HG03066 (cell line): ENCODE data around the gene SMIM17.
A peak's percentile ranks its signal among the peaks of the same experiment; 100 is the strongest.

Experiments
- ATAC-seq: cut with Tn5 transposase; IDR thresholded peaks from one replicate; pipeline ENCODE4 v1.9.1; 2021; ENCODE audit warnings: low read depth; ENCODE audit not compliant: unreplicated experiment

SMIM17 gene

DNA sequence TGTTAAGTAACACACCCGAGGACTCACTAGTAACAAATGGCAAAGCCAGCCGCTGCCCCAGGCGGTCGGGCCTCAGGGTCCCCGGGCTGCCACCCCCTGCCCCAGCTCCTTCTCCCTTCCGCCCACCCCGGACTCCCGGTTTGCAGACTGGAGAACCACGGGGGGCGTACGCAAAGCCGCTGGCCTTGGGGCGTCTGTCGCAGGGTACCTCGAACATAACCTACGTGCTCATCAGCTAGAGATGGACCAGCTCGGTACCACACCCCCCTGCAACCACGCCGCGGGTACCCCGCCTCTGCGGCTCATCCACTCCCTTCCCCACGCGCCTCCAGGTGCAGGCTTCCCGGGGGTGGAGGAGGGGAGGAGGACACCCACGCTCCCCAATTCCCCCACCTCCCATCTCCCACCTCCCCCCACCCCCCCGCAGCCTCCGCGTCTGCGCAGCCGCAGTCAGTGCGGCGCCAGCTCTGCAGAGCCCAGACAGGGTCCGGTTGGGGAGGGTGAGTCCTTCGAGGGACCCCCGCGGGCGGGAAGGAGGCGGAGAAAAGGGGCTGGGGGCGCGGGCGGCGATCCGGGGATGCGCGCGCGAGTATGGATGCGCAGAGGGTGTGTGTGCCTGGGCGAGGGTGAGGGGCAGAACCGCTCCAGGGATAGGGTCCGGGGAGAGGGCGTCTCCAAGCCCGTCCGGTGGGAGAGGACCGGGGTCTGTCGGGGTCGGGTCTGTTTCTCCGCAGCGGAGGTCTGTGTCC is at the start of gene SMIM17:
Gene SMIM17 (plus strand): TSS at position 449 of the 749 bp plus-strand sequence. CDS start 2,509 bp downstream, outside the sequence.
- ATAC-seq = no peak

DNA sequence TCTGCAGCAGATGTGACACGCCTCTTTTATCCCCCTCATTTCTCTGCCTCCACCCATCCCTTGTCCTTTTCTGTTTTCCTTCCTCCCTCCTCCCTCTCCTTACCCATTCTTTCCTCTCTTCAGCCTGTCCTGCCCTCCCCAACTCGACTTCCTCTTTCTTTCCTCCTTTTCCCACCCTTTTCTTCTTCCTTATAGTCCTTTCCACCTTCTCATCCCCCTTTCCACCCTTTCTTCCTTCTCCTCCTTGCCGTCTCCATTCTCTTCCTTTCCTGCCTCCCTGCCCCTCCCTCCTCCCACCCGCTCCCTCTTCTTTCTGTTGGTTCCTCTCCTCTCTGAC is 48.5 kb upstream of the SMIM17 start:
- no peak for ATAC-seq

DNA sequence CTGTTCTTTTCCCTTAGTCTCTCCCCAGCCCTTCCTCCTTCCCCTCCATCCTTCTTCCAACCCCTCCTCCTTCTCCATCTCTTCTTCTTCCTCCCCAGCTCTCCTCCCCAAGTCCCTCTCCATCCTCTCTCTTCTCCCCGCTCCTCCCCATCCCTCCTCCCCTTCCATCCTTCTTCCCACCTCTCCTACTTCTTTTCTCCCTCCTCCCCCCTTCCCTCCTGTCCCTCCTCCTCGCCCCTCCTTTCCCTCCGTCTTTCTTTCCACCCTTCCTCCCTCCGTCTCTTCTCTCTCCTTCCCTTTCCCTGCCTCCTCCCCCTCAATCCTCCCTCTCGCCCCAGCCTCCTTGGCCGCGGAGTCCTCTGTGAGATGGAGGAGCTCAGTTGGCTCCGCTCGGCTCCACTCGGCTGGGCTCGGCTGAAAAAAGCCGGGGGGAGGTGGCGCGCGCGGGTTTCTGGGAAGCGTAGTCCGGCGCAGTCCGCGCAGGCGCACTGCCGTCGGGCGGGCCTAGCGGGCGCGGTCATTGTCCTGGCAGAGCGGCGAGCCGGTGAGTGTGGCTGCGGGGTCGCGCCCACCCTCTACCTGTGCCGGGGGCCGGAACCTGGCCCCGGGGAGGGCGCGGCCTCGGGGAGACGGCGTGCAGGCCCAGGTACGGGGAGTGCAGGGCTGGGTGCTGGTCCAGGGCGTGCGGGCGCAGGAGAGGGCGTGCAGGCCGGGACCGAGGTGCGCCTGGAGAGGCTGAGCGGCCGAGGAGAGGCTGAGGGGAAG is 48.0 kb upstream of the SMIM17 start, which contains the start of gene ZNF71:
Gene ZNF71 (plus strand): TSS at position 520 of the 765 bp plus-strand sequence. CDS start 6,257 bp downstream, outside the sequence.
- ATAC-seq = peak; percentile 83

DNA sequence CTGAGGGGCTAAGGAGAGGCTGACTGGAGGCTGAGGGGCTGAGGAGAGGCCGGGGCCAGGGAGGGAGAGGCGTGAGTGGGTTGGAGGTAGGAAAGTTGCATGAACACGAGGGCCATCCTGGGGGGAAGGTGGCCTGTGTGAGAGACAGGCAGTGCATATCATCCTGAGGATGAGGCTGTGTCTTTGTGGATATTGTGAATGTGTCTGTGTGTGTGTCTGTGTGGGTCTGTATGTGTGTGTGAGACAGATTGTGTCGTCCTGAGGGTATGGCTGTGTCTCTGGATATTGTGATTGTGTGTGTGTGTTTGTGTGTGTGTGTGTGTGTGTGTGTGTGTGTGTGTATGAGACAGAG is 47.4 kb upstream of the SMIM17 start:
- peak; percentile 26 for ATAC-seq

GRCh38 chr19:56596676-56597075 is 46.3 kb upstream of the SMIM17 start:
- no peak for ATAC-seq

- ATAC-seq = no peak
Observed at GRCh38 chr19:56597696-56598095, 45.3 kb upstream of the SMIM17 start.

GRCh38 chr19:56601375-56601774 is 41.6 kb upstream of the SMIM17 start:
- ATAC-seq = no peak

GRCh38 chr19:56603829-56604228 is 39.1 kb upstream of the SMIM17 start:
- no peak for ATAC-seq

DNA sequence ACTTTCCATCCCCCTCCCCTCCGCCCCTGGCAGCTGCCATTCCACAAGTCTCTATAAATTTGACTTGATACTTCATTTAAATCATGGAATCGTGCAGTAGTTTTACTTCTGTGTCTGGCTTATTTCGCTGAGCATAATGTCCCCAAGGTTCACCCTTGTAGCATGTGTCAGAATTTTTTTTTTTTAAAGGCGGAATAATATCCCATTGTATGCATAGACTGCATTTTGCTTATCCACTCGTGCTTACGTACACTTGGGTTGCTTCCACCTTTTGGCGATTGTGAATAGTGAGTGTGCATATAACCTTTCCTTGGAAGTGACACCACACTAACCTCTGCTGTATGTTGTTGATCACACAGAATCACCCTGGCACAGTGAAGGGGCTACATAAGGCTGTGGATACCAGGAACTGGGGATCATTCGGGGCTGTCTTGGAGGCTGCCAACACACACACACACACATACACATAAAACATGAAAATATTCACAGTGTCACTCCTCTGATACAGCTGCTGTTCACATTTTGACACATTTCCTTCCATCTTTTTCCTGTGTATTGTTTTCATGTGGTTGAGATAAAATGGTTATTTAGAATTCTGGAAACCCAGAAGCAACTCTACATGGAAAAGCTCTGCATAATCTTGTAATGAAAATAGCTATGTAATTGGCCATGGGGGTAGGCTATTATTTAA is 34.5 kb upstream of the SMIM17 start:
- no peak for ATAC-seq

DNA sequence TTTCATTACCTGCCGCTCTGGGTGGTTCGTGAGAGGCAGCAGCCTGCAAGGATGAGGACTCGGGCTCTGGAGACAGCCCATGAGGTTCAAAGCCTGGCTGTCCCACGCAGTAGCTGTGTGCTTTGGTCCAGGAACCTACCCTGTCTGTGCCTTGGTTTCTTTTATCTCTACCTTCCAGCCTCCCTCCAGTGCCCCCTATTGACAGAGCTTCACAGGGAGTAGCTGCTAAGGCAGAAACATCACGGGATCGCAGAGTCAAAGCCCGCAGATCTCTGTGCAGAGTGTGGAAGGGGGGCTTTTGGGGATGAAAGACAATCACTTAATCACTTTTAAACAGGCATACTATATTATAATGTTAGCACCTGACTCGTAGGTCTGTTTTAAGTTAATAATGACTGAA is 31.7 kb upstream of the SMIM17 start:
- no peak for ATAC-seq

DNA sequence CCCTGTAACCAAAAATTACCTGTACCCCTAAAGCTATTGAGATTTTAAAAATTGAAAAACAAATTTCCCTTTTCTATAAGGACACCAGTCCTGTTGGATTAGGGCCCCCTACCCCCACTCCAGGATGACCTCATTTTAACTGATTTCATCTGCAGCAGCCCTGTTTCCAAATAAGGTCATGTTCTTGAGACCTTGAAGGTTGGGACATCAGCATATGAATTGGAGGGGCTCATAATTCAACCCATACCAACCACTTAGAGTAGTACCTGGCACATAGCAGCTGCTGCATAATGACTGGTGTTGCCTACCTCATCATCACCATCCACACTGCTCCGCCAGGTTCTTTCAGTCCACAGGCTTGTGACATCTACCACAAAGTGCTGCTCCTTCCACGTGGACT is 30.2 kb upstream of the SMIM17 start:
- no peak for ATAC-seq

DNA sequence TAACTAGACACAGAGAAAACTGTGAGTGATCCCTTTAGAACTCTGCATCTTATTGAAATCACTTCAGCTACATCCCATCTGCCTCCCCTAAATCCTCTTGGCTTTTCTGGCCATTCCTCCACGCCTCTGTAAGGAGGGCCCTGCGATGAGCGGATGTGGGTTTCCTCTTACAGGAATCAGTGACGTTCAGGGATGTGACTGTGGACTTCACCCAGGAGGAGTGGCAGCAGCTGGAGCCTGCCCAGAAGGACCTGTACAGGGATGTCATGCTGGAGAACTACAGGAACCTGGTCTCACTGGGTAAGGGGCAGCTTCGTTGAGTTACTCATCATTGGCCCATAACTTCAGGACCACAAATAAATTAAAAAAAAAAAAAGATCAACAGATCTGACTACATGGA is 29.3 kb upstream of the SMIM17 start:
- no peak for ATAC-seq

DNA sequence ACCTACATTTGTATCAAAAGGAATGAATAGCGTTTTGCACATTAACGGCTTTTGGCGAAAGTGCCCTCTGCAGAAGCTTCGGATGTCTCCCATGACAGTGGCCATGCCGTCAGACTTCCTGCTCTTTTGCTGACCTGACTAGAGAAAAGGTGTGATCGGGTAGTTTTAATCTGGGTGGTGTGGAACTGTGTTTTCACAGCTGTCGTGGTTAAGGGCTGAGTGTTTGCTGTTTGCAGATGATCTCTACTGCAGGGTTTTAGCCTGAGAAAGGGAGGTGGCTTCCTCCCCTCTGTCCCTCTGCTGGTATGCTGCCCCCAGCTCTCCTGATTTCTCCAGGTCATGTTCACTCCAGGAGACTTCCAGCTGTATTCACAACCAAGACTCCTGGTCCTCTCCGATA is 25.4 kb upstream of the SMIM17 start:
- ATAC-seq = no peak

DNA sequence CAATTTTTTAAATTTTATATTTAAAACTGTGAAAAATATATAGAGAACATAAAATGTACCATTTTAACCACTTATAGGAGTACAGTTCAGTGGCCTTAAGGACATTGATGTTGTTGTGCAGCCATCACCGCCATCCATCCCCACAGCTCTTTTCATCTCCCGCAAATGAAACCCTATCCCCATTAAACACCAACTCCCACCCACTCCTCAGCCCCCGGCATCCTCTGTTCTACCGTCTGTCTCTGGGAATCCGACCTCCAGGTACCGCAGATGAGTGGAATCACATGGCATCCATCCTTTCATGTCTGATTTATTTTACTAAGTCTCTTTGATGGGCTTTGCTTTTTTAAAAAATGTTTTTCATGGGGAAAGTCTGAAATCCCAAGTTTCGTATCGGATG is 23.8 kb upstream of the SMIM17 start:
- ATAC-seq = no peak

DNA sequence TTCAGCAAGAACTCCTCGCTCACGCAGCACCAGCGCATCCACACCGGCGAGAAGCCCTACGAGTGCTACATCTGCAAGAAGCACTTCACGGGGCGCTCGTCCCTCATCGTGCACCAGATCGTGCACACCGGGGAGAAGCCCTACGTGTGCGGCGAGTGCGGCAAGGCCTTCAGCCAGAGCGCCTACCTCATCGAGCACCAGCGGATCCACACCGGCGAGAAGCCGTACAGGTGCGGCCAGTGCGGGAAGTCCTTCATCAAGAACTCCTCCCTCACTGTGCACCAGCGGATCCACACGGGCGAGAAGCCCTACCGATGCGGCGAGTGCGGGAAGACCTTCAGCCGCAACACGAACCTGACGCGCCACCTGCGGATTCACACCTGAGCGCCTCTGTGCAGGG is 20.6 kb upstream of the SMIM17 start:
- ATAC-seq = no peak

DNA sequence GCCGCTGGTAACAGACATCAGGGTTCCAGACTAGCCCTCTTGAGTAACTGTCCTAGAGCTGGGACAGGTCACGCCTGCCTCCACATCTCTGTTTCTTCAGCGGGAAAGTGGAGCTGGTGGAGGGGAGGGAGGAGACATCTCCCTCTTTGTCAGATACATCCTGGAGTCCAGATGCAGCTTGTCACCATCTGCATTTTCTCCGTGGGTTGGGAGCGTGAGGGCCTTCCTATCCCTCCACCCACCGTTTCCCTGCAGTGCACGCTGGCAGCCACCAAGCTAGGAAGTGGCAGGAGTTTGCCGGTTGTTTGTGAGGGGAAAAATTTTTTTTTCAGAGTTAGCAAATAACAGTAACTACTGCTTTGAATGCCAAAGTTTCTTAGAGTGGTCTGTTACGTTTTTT is 20.0 kb upstream of the SMIM17 start:
- no peak for ATAC-seq

DNA sequence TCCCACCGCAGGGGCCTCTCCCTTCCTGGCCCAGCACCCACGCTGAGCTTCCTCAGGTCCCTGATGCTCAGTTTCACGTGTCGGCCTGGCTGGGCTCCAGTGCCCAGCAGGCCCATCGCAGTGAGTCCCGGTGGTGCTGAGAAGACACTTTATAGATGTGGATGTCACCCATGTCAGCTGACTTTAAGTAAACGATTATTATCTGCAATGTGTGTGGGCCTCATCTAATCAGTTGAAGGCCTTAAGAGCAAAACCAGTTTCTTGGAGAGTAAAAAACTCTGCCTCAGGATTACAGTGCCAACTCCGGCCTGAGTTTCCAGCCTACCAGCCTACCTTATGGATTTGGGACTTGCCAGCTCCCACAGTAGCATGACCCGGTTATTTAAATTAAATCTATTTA is 17.3 kb upstream of the SMIM17 start:
- ATAC-seq = no peak

GRCh38 chr19:56633021-56633420 is 9.9 kb upstream of the SMIM17 start:
- ATAC-seq = no peak

- ATAC-seq = no peak
Observed at GRCh38 chr19:56637976-56638555, 4.9 kb upstream of the SMIM17 start.

DNA sequence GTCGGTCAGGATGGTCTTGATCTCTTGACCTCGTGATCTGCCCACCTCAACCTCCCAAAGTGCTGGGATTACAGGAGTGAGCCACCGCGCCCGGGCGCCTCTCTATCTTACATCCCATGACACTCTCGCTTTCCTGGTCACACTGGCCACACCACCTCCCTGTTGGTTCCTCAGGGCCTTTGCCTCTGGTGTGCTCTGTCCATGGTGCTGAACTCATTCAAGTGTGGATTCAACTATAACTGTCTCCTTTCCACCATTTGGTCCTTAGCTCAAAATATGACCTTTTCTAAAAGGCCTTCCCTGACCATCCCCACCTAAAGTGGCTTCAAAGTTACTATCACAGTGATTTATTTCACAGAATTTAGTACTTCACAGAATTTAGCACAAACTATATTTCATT is 3.7 kb upstream of the SMIM17 start:
- no peak for ATAC-seq

GRCh38 chr19:56643460-56643955 is 549 bp downstream of the SMIM17 start:
- ATAC-seq = no peak
